ENCODE results near the gene ACOT12. TPM values are rescaled to one million over a fixed set of nuclear protein-coding genes. Genes with fewer than 3 reads are reported as not detected.

Gene ACOT12
- total and polyA plus RNA-seq, 9 donors = 0.48 TPM; not detected in 8

- 12 to 38% (median 28%) methylated on average over 2 of the region's 2 CpGs for WGBS, 3 donors
- Histone ChIP-seq H3K27ac (no peak overlapping the region), H3K36me3 (no peaks in the 10 kb centered on the region), H3K9me3 (no peaks in the 10 kb centered on the region), H3K4me1 (ENCODE audit: insufficient read depth) (no peaks in the 10 kb centered on the region), H3K4me3 (no peak overlapping the region), H3K27me3 (no peaks in the 10 kb centered on the region)
- TF ChIP-seq POLR2A (IDR thresholded peaks at IDR 0.05) (no peak), EP300 (IDR thresholded peaks at IDR 0.05) (no peak), CTCF (IDR thresholded peaks at IDR 0.05) (no peak)
- no peak for DNase-seq
- intact Hi-C loops (cut with DNase I) = no loop called here
Observed at GRCh38 chr5:81359881-81360280, 34.1 kb downstream of the ACOT12 start.

GRCh38 chr5:81359108-81359507, 34.8 kb downstream of the ACOT12 start:
- H3K9me3 ChIP-seq = no peaks in the 10 kb centered on the region
- no peaks in the 10 kb centered on the region for H3K36me3 ChIP-seq
- no peak for DNase-seq
- H3K4me1 ChIP-seq (ENCODE audit: insufficient read depth) = no peaks in the 10 kb centered on the region
- H3K27ac ChIP-seq = no peak overlapping the region
- H3K27me3 ChIP-seq = no peaks in the 10 kb centered on the region
- H3K4me3 ChIP-seq = no peak overlapping the region
- TF ChIP-seq POLR2A (IDR thresholded peaks at IDR 0.05) (no peak), EP300 (IDR thresholded peaks at IDR 0.05) (no peak), CTCF (IDR thresholded peaks at IDR 0.05) (no peak)
- WGBS, 3 donors = 49 to 56% (median 55%) methylated on average over 5 of the region's 5 CpGs
- intact Hi-C loops (cut with DNase I) = no loop called here

- WGBS, 3 donors = 81 to 82% (median 82%) methylated on average over 11 of the region's 11 CpGs
- no peak overlapping the region for H3K27ac ChIP-seq
- no peaks in the 10 kb centered on the region for H3K27me3 ChIP-seq
- no peaks in the 10 kb centered on the region for H3K4me1 ChIP-seq (ENCODE audit: insufficient read depth)
- no peak for DNase-seq
- H3K36me3 ChIP-seq = no peaks in the 10 kb centered on the region
- intact Hi-C loops (cut with DNase I) = no loop called here
- TF ChIP-seq CTCF (IDR thresholded peaks at IDR 0.05) = no peak
- no peak for TF ChIP-seq POLR2A (IDR thresholded peaks at IDR 0.05)
- no peak for TF ChIP-seq EP300 (IDR thresholded peaks at IDR 0.05)
- no peak overlapping the region for H3K4me3 ChIP-seq
- H3K9me3 ChIP-seq = no peaks in the 10 kb centered on the region
Observed at GRCh38 chr5:81355291-81356251, 38.4 kb downstream of the ACOT12 start.

- Histone ChIP-seq H3K4me1 (ENCODE audit: insufficient read depth) (no peaks in the 10 kb centered on the region), H3K4me3 (no peak overlapping the region), H3K27me3 (no peaks in the 10 kb centered on the region), H3K27ac (no peak overlapping the region), H3K36me3 (no peaks in the 10 kb centered on the region), H3K9me3 (no peaks in the 10 kb centered on the region)
- intact Hi-C loops (cut with DNase I) = no loop called here
- 75 to 82% (median 82%) methylated on average over 2 of the region's 2 CpGs for WGBS, 3 donors
- TF ChIP-seq EP300 (IDR thresholded peaks at IDR 0.05) = no peak
- no peak for DNase-seq
Observed at GRCh38 chr5:81354093-81354492, 39.8 kb downstream of the ACOT12 start.

- intact Hi-C loops (cut with DNase I) = no loop called here
- Histone ChIP-seq H3K9me3 (no peaks in the 10 kb centered on the region), H3K36me3 (no peaks in the 10 kb centered on the region), H3K4me3 (no peak overlapping the region), H3K4me1 (ENCODE audit: insufficient read depth) (no peaks in the 10 kb centered on the region), H3K27me3 (no peaks in the 10 kb centered on the region), H3K27ac (no peak overlapping the region)
- DNase-seq = no peak
- no peak for TF ChIP-seq POLR2A (IDR thresholded peaks at IDR 0.05)
- WGBS, 3 donors = 62 to 70% (median 64%) methylated on average over 5 of the region's 5 CpGs
Observed at GRCh38 chr5:81353189-81353588, 40.7 kb downstream of the ACOT12 start.
